Activated T-helper 17 cell treated with anti-CD3 and anti-CD28 coated beads, Interleukin-2, amount 50 U/mL, for 72 hours (primary cell): Measurements from ENCODE around the gene ARL6IP5. TPM values are rescaled to one million over a fixed set of nuclear protein-coding genes. Genes with fewer than 3 reads are reported as not detected.

Experiments used
- ATAC-seq: fragments of 150-1000 bp; cut with Tn5 transposase; replicated peaks from 2 replicates; pipeline ENCODE4 v1.10.0; 2021; ENCODE audit warnings: mild to moderate bottlenecking, moderate library complexity
- H3K27ac Mint-ChIP-seq: one replicate; pipeline ENCODE4 v1.8.0; 2022; ENCODE audit warnings: mixed read lengths
- H3K27me3 Mint-ChIP-seq: one replicate; pipeline ENCODE4 v1.8.0; 2022; ENCODE audit warnings: mixed read lengths
- H3K36me3 Mint-ChIP-seq: one replicate; pipeline ENCODE4 v1.8.0; 2022; ENCODE audit warnings: low read depth, mild to moderate bottlenecking, mixed read lengths
- H3K4me1 Mint-ChIP-seq: one replicate; pipeline ENCODE4 v1.8.0; 2022; ENCODE audit warnings: mixed read lengths
- H3K4me3 Mint-ChIP-seq: one replicate; pipeline ENCODE4 v1.8.0; 2022; ENCODE audit warnings: mild to moderate bottlenecking, mixed read lengths
- H3K9me3 Mint-ChIP-seq: one replicate; pipeline ENCODE4 v1.8.0; 2022; ENCODE audit warnings: mixed read lengths
- total RNA-seq, 2 donors: library from RNA; stranded (reverse); gene quantifications; one replicate each; pipeline ENCODE4 v1.2.3, GENCODE V29; 2022

ARL6IP5 gene
- total RNA-seq, 2 donors from 2014 or later = 109 to 172 TPM

GRCh38 chr3:69080233-69080920, 4.4 kb upstream of the ARL6IP5 start, which contains the start of gene UBA3:
TSS of gene UBA3 (minus strand) at chr3:69080365. CDS start at chr3:69080353, 12 bp downstream.
- Mint-ChIP-seq H3K27ac (peak within 1 kb of the TSS; percentile 96), H3K4me3 (peak within 1 kb of the TSS; percentile 90), H3K36me3 (peaks cover 51% of the 10 kb centered on the region), H3K4me1 (peaks cover 35% of the 10 kb centered on the region), H3K9me3 (no peaks in the 10 kb centered on the region), H3K27me3 (no peaks in the 10 kb centered on the region)
- ATAC-seq = peak; percentile 54

- Mint-ChIP-seq H3K4me3 (peak overlapping the region; percentile 90), H3K36me3 (peaks cover 50% of the 10 kb centered on the region), H3K27ac (peak overlapping the region; percentile 96), H3K4me1 (peaks cover 35% of the 10 kb centered on the region), H3K9me3 (no peaks in the 10 kb centered on the region), H3K27me3 (no peaks in the 10 kb centered on the region)
- no peak for ATAC-seq
These were observed 3.0 kb upstream of the ARL6IP5 start for GRCh38 chr3:69081583-69082262.

GRCh38 chr3:69082361-69082760, 2.4 kb upstream of the ARL6IP5 start:
- no peaks in the 10 kb centered on the region for H3K27me3 Mint-ChIP-seq
- peak overlapping the region; percentile 90 for H3K4me3 Mint-ChIP-seq
- peaks cover 31% of the 10 kb centered on the region for H3K4me1 Mint-ChIP-seq
- no peak for ATAC-seq
- peaks cover 49% of the 10 kb centered on the region for H3K36me3 Mint-ChIP-seq
- H3K27ac Mint-ChIP-seq = peak overlapping the region; percentile 96
- H3K9me3 Mint-ChIP-seq = no peaks in the 10 kb centered on the region

GRCh38 chr3:69082805-69083204, 1.9 kb upstream of the ARL6IP5 start:
- Mint-ChIP-seq H3K4me3 (peak overlapping the region; percentile 90), H3K27me3 (no peaks in the 10 kb centered on the region), H3K36me3 (peaks cover 49% of the 10 kb centered on the region), H3K9me3 (no peaks in the 10 kb centered on the region), H3K27ac (peak overlapping the region; percentile 96), H3K4me1 (peaks cover 30% of the 10 kb centered on the region)
- ATAC-seq = peak; percentile 70

GRCh38 chr3:69085168-69085832, 563 bp downstream of the ARL6IP5 start:
- Mint-ChIP-seq H3K9me3 (no peaks in the 10 kb centered on the region), H3K27ac (peak overlapping the region; percentile 96), H3K27me3 (no peaks in the 10 kb centered on the region), H3K4me3 (peak overlapping the region; percentile 90), H3K36me3 (peaks cover 58% of the 10 kb centered on the region), H3K4me1 (peaks cover 44% of the 10 kb centered on the region)
- ATAC-seq = no peak

GRCh38 chr3:69085833-69086722, 1.3 kb downstream of the ARL6IP5 start:
- Mint-ChIP-seq H3K27ac (peak overlapping the region; percentile 96), H3K4me3 (peak overlapping the region; percentile 90), H3K27me3 (no peaks in the 10 kb centered on the region), H3K36me3 (peaks cover 66% of the 10 kb centered on the region), H3K4me1 (peaks cover 48% of the 10 kb centered on the region), H3K9me3 (no peaks in the 10 kb centered on the region)
- peak; percentile 48 for ATAC-seq

GRCh38 chr3:69087030-69087791, 2.5 kb downstream of the ARL6IP5 start:
- Mint-ChIP-seq H3K27me3 (no peaks in the 10 kb centered on the region), H3K9me3 (no peaks in the 10 kb centered on the region), H3K27ac (peak overlapping the region; percentile 96), H3K4me1 (peaks cover 49% of the 10 kb centered on the region), H3K4me3 (peak overlapping the region; percentile 90), H3K36me3 (peaks cover 76% of the 10 kb centered on the region)
- ATAC-seq = no peak

- Mint-ChIP-seq H3K4me3 (peak overlapping the region; percentile 90), H3K9me3 (no peaks in the 10 kb centered on the region), H3K27ac (peak overlapping the region; percentile 96), H3K36me3 (peaks cover 84% of the 10 kb centered on the region), H3K27me3 (no peaks in the 10 kb centered on the region), H3K4me1 (peaks cover 53% of the 10 kb centered on the region)
- peak; percentile 33 for ATAC-seq
These were observed 3.3 kb downstream of the ARL6IP5 start for GRCh38 chr3:69088063-69088462.

GRCh38 chr3:69090021-69090420, 5.3 kb downstream of the ARL6IP5 start:
- Mint-ChIP-seq H3K4me1 (peaks cover 55% of the 10 kb centered on the region), H3K27me3 (no peaks in the 10 kb centered on the region), H3K27ac (peak overlapping the region; percentile 96), H3K4me3 (peak overlapping the region; percentile 90), H3K9me3 (no peaks in the 10 kb centered on the region), H3K36me3 (peaks cover 97% of the 10 kb centered on the region)
- ATAC-seq = no peak

- Mint-ChIP-seq H3K9me3 (no peaks in the 10 kb centered on the region), H3K4me3 (peak overlapping the region; percentile 90), H3K27ac (peak overlapping the region; percentile 96), H3K4me1 (peaks cover 65% of the 10 kb centered on the region), H3K36me3 (peaks cover 97% of the 10 kb centered on the region), H3K27me3 (no peaks in the 10 kb centered on the region)
- no peak for ATAC-seq
These were observed 6.8 kb downstream of the ARL6IP5 start for GRCh38 chr3:69091389-69092029.

GRCh38 chr3:69092030-69092516, 7.3 kb downstream of the ARL6IP5 start:
- H3K4me3 Mint-ChIP-seq = peak overlapping the region; percentile 90
- peak overlapping the region; percentile 96 for H3K27ac Mint-ChIP-seq
- no peaks in the 10 kb centered on the region for H3K9me3 Mint-ChIP-seq
- H3K36me3 Mint-ChIP-seq = peaks cover 98% of the 10 kb centered on the region
- no peaks in the 10 kb centered on the region for H3K27me3 Mint-ChIP-seq
- ATAC-seq = peak; percentile 60
- H3K4me1 Mint-ChIP-seq = peaks cover 66% of the 10 kb centered on the region

GRCh38 chr3:69094467-69095205, 9.9 kb downstream of the ARL6IP5 start:
- Mint-ChIP-seq H3K9me3 (no peaks in the 10 kb centered on the region), H3K36me3 (peaks cover 95% of the 10 kb centered on the region), H3K4me1 (peaks cover 69% of the 10 kb centered on the region), H3K27me3 (no peaks in the 10 kb centered on the region), H3K27ac (peak overlapping the region; percentile 96), H3K4me3 (peak overlapping the region; percentile 90)
- ATAC-seq = peak; percentile 51
